HepG2 (cell line): ENCODE results near the gene CEACAM21. TPM values are rescaled to one million over a fixed set of nuclear protein-coding genes. Genes with fewer than 3 reads are reported as not detected.

Experiments used
- EZH2 ChIP-seq: conservative IDR thresholded peaks from 2 replicates; pipeline ENCODE4 v1.6.1; 2012; ENCODE audit warnings: mild to moderate bottlenecking, low read depth, low read length, moderate library complexity
- GLI4 ChIP-seq: sonication (generic); formaldehyde crosslinking; IDR thresholded peaks from 2 replicates; pipeline ENCODE4 v1.5.1; 2020; ENCODE audit warnings: missing genetic modification reagents, mild to moderate bottlenecking, moderate library complexity, borderline replicate concordance
- HBP1 ChIP-seq: IDR thresholded peaks from 2 replicates; pipeline ENCODE4 v1.6.1; 2016; ENCODE audit warnings: low read depth, control low read depth
- HNF1A ChIP-seq, 2 experiments: sonication (generic) in 1 of 2; formaldehyde crosslinking in 1 of 2; IDR thresholded peaks; 2 replicates each; pipeline versions ENCODE4 v1.4.0 to v1.6.1; 2016 to 2020; ENCODE audit warnings: borderline replicate concordance in 1 of 2, low read depth in 1 of 2, mild to moderate bottlenecking in 1 of 2, missing genetic modification reagents in 1 of 2
- KLF16 ChIP-seq, 2 experiments: sonication (generic) in 1 of 2; formaldehyde crosslinking in 1 of 2; IDR thresholded peaks; 2 replicates each; pipeline versions ENCODE4 v1.6.1 to v1.8.0; 2016 to 2023; ENCODE audit warnings: missing genetic modification reagents in 2 of 2, missing compliant biosample characterization in 1 of 2
- MAFK ChIP-seq, 2 experiments: IDR thresholded peaks in 1 of 2; conservative IDR thresholded peaks in 1 of 2; 2 replicates each; pipeline ENCODE4 v1.6.1; 2011; ENCODE audit warnings: improper control_type of control experiment in 2 of 2, low read length in 2 of 2
- MEIS1 ChIP-seq: sonication (generic); formaldehyde crosslinking; IDR thresholded peaks from 2 replicates; pipeline ENCODE4 v1.9.0; 2021; ENCODE audit warnings: mild to moderate bottlenecking, missing genetic modification reagents, moderate library complexity, borderline replicate concordance
- MLX ChIP-seq: IDR thresholded peaks from 2 replicates; pipeline ENCODE4 v1.6.1; 2016
- POLR2AphosphoS5 ChIP-seq: IDR thresholded peaks from 2 replicates; pipeline ENCODE4 v1.6.1; 2012; ENCODE audit warnings: low read depth, low read length
- SRF ChIP-seq: IDR thresholded peaks from 2 replicates; pipeline ENCODE4 v1.6.1; 2011; ENCODE audit warnings: mild to moderate bottlenecking, low read depth, low read length, moderate library complexity
- TFE3 ChIP-seq: IDR thresholded peaks from 2 replicates; pipeline ENCODE4 v1.6.1; 2016
- ZNF296 ChIP-seq: sonication (generic); formaldehyde crosslinking; conservative IDR thresholded peaks from 2 replicates; pipeline ENCODE4 v1.5.0; 2020; ENCODE audit warnings: mild to moderate bottlenecking, missing genetic modification reagents
- ZNF547 ChIP-seq: sonication (generic); formaldehyde crosslinking; IDR thresholded peaks from 2 replicates; pipeline ENCODE4 v1.5.1; 2020; ENCODE audit warnings: mild to moderate bottlenecking, missing genetic modification reagents
- ZNF629 ChIP-seq: sonication (generic); formaldehyde crosslinking; conservative IDR thresholded peaks from 2 replicates; pipeline ENCODE4 v1.5.0; 2020; ENCODE audit warnings: missing genetic modification reagents
- ZSCAN9 ChIP-seq: IDR thresholded peaks from 2 replicates; pipeline ENCODE4 v1.6.1; 2016; ENCODE audit warnings: borderline replicate concordance
- polyA plus RNA-seq, 8 experiments: library from polyadenylated mRNA; depleted of rRNA in 3 of 8; stranded (reverse) in 7 of 8; unstranded in 1 of 8; fragments of >200 nt; fragmentation: Illumina TruSeq in 4 of 8; extraction: Trizol in 4 of 8; gene quantifications; 2 replicates each; pipeline versions ENCODE4 v1.2.1 to v1.2.3, GENCODE V29; 2011 to 2016; ENCODE audit warnings: low read depth in 4 of 8, missing spikeins in 1 of 8, mixed read lengths in 1 of 8; ENCODE audit not compliant: insufficient read depth in 1 of 8
- total RNA-seq, 5 experiments: library from RNA; depleted of rRNA; stranded (reverse); fragments of >200 nt; fragmentation: Illumina TruSeq; extraction: Trizol; gene quantifications; 2 replicates each; pipeline ENCODE4 v1.2.3, GENCODE V29; 2016; ENCODE audit warnings: low read depth in 1 of 5
- TF ChIP-seq, protein P1 (sequence below): sonication (generic); formaldehyde crosslinking; IDR thresholded peaks from 2 replicates; pipeline ENCODE4 v1.4.0; 2020; ENCODE audit warnings: mild to moderate bottlenecking, low read depth, missing genetic modification reagents

CEACAM21 gene
- total and polyA plus RNA-seq, 2 of the 13 experiments (the other 11 are each of a cell fraction or from before 2014, with no cell fraction given): 0.05 TPM; not detected in 1

DNA sequence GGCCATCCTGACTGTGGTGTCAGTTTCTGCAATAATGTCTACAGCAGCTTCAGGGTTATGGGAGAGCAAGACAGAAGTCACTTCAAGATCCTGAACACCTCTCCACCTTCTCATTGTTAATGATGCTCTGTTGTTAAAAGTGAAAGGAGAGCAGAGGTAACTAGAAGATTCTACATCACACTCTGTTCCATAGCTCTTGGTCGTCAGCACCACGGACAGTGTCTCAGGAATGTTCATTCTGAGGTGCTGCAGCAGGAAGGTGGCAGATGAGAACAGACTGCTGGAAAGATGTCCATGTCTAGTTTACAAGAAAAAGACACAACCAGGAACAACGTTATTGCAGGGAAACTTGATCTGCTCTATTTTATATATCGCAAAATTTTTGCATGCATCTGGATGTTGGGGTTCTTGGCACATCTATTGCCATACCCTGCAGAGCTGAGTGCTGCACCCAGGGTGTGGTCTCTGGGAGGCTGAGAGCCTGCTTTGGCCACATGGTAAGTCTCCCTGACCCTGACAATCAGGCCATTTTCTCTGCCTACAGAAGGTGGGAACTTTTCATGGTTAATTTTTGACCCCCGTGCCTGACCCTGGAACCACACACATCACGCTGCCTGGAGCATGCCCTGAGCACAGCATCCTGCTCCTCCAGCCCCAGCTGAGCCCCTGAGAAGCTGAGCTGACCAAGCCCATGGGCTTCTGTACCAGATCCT lies 12.7 kb downstream of the CEACAM21 start (continued):
- no peak for TF ChIP-seq HNF1A (IDR thresholded peaks at IDR 0.05; ENCODE audit: low read depth)
- no peak for TF ChIP-seq HNF1A (CRISPR knock-in tag; IDR thresholded peaks at IDR 0.05; ENCODE audit: borderline replicate concordance)
- TF ChIP-seq SRF: no peak
- peak in 1 of 2 experiments; percentile 78; a peak in 2 of 4 replicates for TF ChIP-seq KLF16 (CRISPR knock-in tag; IDR thresholded peaks at IDR 0.05)
- no peak for TF ChIP-seq MLX (CRISPR knock-in tag)
- no peak for TF ChIP-seq ZNF296 (CRISPR knock-in tag)
- TF ChIP-seq, protein P1, sequence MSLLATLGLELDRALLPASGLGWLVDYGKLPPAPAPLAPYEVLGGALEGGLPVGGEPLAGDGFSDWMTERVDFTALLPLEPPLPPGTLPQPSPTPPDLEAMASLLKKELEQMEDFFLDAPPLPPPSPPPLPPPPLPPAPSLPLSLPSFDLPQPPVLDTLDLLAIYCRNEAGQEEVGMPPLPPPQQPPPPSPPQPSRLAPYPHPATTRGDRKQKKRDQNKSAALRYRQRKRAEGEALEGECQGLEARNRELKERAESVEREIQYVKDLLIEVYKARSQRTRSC (CRISPR knock-in tag): no peak
- 0 out of 2 replicates have a peak, but pooled peaks have one; percentile 56 for TF ChIP-seq HBP1 (CRISPR knock-in tag)
- TF ChIP-seq POLR2AphosphoS5: no peak
- TF ChIP-seq ZNF547: no peak
- TF ChIP-seq EZH2: no peak
- no peak for TF ChIP-seq MEIS1 (CRISPR knock-in tag)
- peak; percentile 83 for TF ChIP-seq ZSCAN9 (CRISPR knock-in tag)
- TF ChIP-seq ZNF629: no peak
- no peak for TF ChIP-seq GLI4 (CRISPR knock-in tag)
- no peak for TF ChIP-seq MAFK (conservative IDR thresholded peaks at IDR 0.05 in 1 of 2, IDR thresholded peaks at IDR 0.05 in 1 of 2; ENCODE audit: low read length in 2 of 2)
- peak; percentile 56; the same call in 1 of the 2 replicates for TF ChIP-seq TFE3 (CRISPR knock-in tag)
